Measurements from ENCODE around the gene DEPDC5.

DEPDC5 gene

GRCh38 chr22:31937341-31937740, 183.5 kb downstream of the DEPDC5 start:
- DNase-seq (no peak), ATAC-seq (ENCODE audit: insufficient read depth, low read depth) (no peak)
- Histone ChIP-seq H3K9me3 (ENCODE audit: insufficient read depth, low read length, severe bottlenecking) (no peaks in the 10 kb centered on the region), H3K9ac (ENCODE audit: low read depth, low read length) (no peak overlapping the region), H3K4me1 (ENCODE audit: insufficient read depth, low read length) (no peaks in the 10 kb centered on the region), H3K4me3 (ENCODE audit: low read depth in 1 of 2, low read length in 2 of 2) (no peak overlapping the region), H3K4me2 (ENCODE audit: insufficient read depth, low read length) (no peak overlapping the region), H3K27ac (ENCODE audit: low read length) (no peak overlapping the region), H3K36me3 (ENCODE audit: insufficient read depth, low read length) (no peaks in the 10 kb centered on the region), H2AFZ (ENCODE audit: low read depth, low read length) (no peak overlapping the region), H3K79me2 (ENCODE audit: insufficient read depth, low read length) (no peaks in the 10 kb centered on the region), H3K27me3 (ENCODE audit: insufficient read depth, low read length, poor library complexity) (no peaks in the 10 kb centered on the region), H4K20me1 (ENCODE audit: insufficient read depth, low read length) (no peaks in the 10 kb centered on the region)
- no peak for TF ChIP-seq EZH2 (IDR thresholded peaks at IDR 0.05; ENCODE audit: borderline replicate concordance, low read depth, low read length, severe bottlenecking)
- no peak for TF ChIP-seq CTCF (IDR thresholded peaks at IDR 0.05; ENCODE audit: borderline replicate concordance, extremely low read depth, low read length, poor library complexity, severe bottlenecking)

- no peak for ATAC-seq (ENCODE audit: insufficient read depth, low read depth)
- TF ChIP-seq CTCF (IDR thresholded peaks at IDR 0.05; ENCODE audit: borderline replicate concordance, extremely low read depth, low read length, poor library complexity, severe bottlenecking) (no peak), EZH2 (IDR thresholded peaks at IDR 0.05; ENCODE audit: borderline replicate concordance, low read depth, low read length, severe bottlenecking) (no peak)
- no peak for DNase-seq
- H3K79me2 ChIP-seq (ENCODE audit: insufficient read depth, low read length), result no peaks in the 10 kb centered on the region
- no peaks in the 10 kb centered on the region for H3K9me3 ChIP-seq (ENCODE audit: insufficient read depth, low read length, severe bottlenecking)
- no peak overlapping the region for H2AFZ ChIP-seq (ENCODE audit: low read depth, low read length)
- H4K20me1 ChIP-seq (ENCODE audit: insufficient read depth, low read length), result no peaks in the 10 kb centered on the region
- peaks cover 2% of the 10 kb centered on the region for H3K4me1 ChIP-seq (ENCODE audit: insufficient read depth, low read length)
- no peak overlapping the region for H3K4me3 ChIP-seq (ENCODE audit: low read depth in 1 of 2, low read length in 2 of 2)
- H3K27me3 ChIP-seq (ENCODE audit: insufficient read depth, low read length, poor library complexity), result no peaks in the 10 kb centered on the region
- H3K36me3 ChIP-seq (ENCODE audit: insufficient read depth, low read length), result no peaks in the 10 kb centered on the region
- no peak overlapping the region for H3K27ac ChIP-seq (ENCODE audit: low read length)
- H3K9ac ChIP-seq (ENCODE audit: low read depth, low read length), result no peak overlapping the region
- no peak overlapping the region for H3K4me2 ChIP-seq (ENCODE audit: insufficient read depth, low read length)
Measured at GRCh38 chr22:31938296-31938695, 184.5 kb downstream of the DEPDC5 start.

GRCh38 chr22:31940506-31940905, 186.7 kb downstream of the DEPDC5 start:
- Histone ChIP-seq H3K4me3 (ENCODE audit: low read depth in 1 of 2, low read length in 2 of 2) (no peak overlapping the region), H3K4me1 (ENCODE audit: insufficient read depth, low read length) (peaks cover 14% of the 10 kb centered on the region), H3K9ac (ENCODE audit: low read depth, low read length) (no peak overlapping the region), H2AFZ (ENCODE audit: low read depth, low read length) (no peak overlapping the region), H3K27me3 (ENCODE audit: insufficient read depth, low read length, poor library complexity) (no peaks in the 10 kb centered on the region), H3K79me2 (ENCODE audit: insufficient read depth, low read length) (peaks cover 17% of the 10 kb centered on the region), H4K20me1 (ENCODE audit: insufficient read depth, low read length) (peaks cover 5% of the 10 kb centered on the region), H3K36me3 (ENCODE audit: insufficient read depth, low read length) (peaks cover 9% of the 10 kb centered on the region), H3K4me2 (ENCODE audit: insufficient read depth, low read length) (no peak overlapping the region), H3K27ac (ENCODE audit: low read length) (no peak overlapping the region), H3K9me3 (ENCODE audit: insufficient read depth, low read length, severe bottlenecking) (no peaks in the 10 kb centered on the region)
- TF ChIP-seq CTCF (IDR thresholded peaks at IDR 0.05; ENCODE audit: borderline replicate concordance, extremely low read depth, low read length, poor library complexity, severe bottlenecking) (no peak), EZH2 (IDR thresholded peaks at IDR 0.05; ENCODE audit: borderline replicate concordance, low read depth, low read length, severe bottlenecking) (no peak)
- no peak for DNase-seq
- ATAC-seq (ENCODE audit: insufficient read depth, low read depth), result no peak

- no peak overlapping the region for H3K4me2 ChIP-seq (ENCODE audit: insufficient read depth, low read length)
- no peak overlapping the region for H2AFZ ChIP-seq (ENCODE audit: low read depth, low read length)
- no peak overlapping the region for H3K4me3 ChIP-seq (ENCODE audit: low read depth in 1 of 2, low read length in 2 of 2)
- peaks cover 33% of the 10 kb centered on the region for H3K79me2 ChIP-seq (ENCODE audit: insufficient read depth, low read length)
- H3K27me3 ChIP-seq (ENCODE audit: insufficient read depth, low read length, poor library complexity), result no peaks in the 10 kb centered on the region
- H3K9me3 ChIP-seq (ENCODE audit: insufficient read depth, low read length, severe bottlenecking), result no peaks in the 10 kb centered on the region
- peaks cover 21% of the 10 kb centered on the region for H4K20me1 ChIP-seq (ENCODE audit: insufficient read depth, low read length)
- H3K4me1 ChIP-seq (ENCODE audit: insufficient read depth, low read length), result peaks cover 29% of the 10 kb centered on the region
- ATAC-seq (ENCODE audit: insufficient read depth, low read depth), result no peak
- peaks cover 23% of the 10 kb centered on the region for H3K36me3 ChIP-seq (ENCODE audit: insufficient read depth, low read length)
- no peak overlapping the region for H3K27ac ChIP-seq (ENCODE audit: low read length)
- DNase-seq, result no peak
- no peak overlapping the region for H3K9ac ChIP-seq (ENCODE audit: low read depth, low read length)
- TF ChIP-seq CTCF (IDR thresholded peaks at IDR 0.05; ENCODE audit: borderline replicate concordance, extremely low read depth, low read length, poor library complexity, severe bottlenecking) (no peak), EZH2 (IDR thresholded peaks at IDR 0.05; ENCODE audit: borderline replicate concordance, low read depth, low read length, severe bottlenecking) (no peak)
Measured at GRCh38 chr22:31942091-31942490, 188.3 kb downstream of the DEPDC5 start.

All from DND-41 (cell line).